Natural killer cell treated with Interleukin-12 subunit alpha and Interleukin-12 subunit beta and Interleukin-15 and Interleukin-18, amount 100 ng/mL, for 72 hours (primary cell): ENCODE data around the gene OR51S1. TPM values are rescaled to one million over a fixed set of nuclear protein-coding genes. Genes with fewer than 3 reads are reported as not detected.
"Not testable (repeated sequence)": the region's sequence is repeated elsewhere in the genome, so short reads cannot be mapped to it uniquely, and the experiment has no call there.

Source experiments
- ATAC-seq, 2 donors: fragments of 150-1000 bp; cut with Tn5 transposase in 1 of 2; sonication (Bioruptor Pico), chemical (Tn5 transposase) in 1 of 2; 2 replicates each; pipeline ENCODE4 v1.10.0; 2021
- DNase-seq: peaks from one replicate; pipeline ENCODE4 v3.0.0; 2022; ENCODE audit warnings: low spot score
- H3K27ac Mint-ChIP-seq, 2 donors: 1 replicate in 1 of 2; 2 replicates in 1 of 2; pipeline ENCODE4 v1.8.0; 2022; ENCODE audit warnings: mixed read lengths in 2 of 2, mild to moderate bottlenecking in 1 of 2, moderate library complexity in 1 of 2
- H3K27me3 Mint-ChIP-seq, 2 donors: 1 replicate in 1 of 2; 2 replicates in 1 of 2; pipeline ENCODE4 v1.8.0; 2022; ENCODE audit warnings: mixed read lengths in 2 of 2
- H3K36me3 Mint-ChIP-seq: one replicate; pipeline ENCODE4 v1.8.0; 2022; ENCODE audit warnings: mixed read lengths
- H3K4me1 Mint-ChIP-seq, 2 donors: 1 replicate in 1 of 2; 2 replicates in 1 of 2; pipeline ENCODE4 v1.8.0; 2022; ENCODE audit warnings: low read depth in 2 of 2, mixed read lengths in 2 of 2, mild to moderate bottlenecking in 1 of 2
- H3K4me3 Mint-ChIP-seq: one replicate; pipeline ENCODE4 v1.8.0; 2022; ENCODE audit warnings: mixed read lengths
- H3K9me3 Mint-ChIP-seq: 2 replicates; pipeline ENCODE4 v1.8.0; 2022; ENCODE audit warnings: mixed read lengths
- total RNA-seq, 2 donors: library from RNA; stranded (reverse); gene quantifications; one replicate each; pipeline ENCODE4 v1.2.3, GENCODE V29; 2022

OR51S1 gene
- total RNA-seq = not detected

- Mint-ChIP-seq H3K4me1 (no peaks in the 10 kb centered on the region), H3K27ac (no peak within 1 kb of the TSS), H3K27me3 (peaks cover 14 to 19% of the 10 kb centered on the region in 2 donors), H3K9me3 (peaks cover 4% of the 10 kb centered on the region), H3K4me3 (no peak within 1 kb of the TSS), H3K36me3 (no peaks in the 10 kb centered on the region)
- ATAC-seq (peak in 1 of 2 donors; percentile 43), DNase-seq (no peak)
Measured at GRCh38 chr11:4848908-4849532, at the start of gene OR51S1. OR51S1 (minus strand) TSS chr11:4849208; CDS start chr11:4849208, 0 bp downstream.

- Mint-ChIP-seq H3K27ac (no peak overlapping the region), H3K9me3 (peaks cover 4% of the 10 kb centered on the region), H3K27me3 (no peaks in the 10 kb centered on the region), H3K36me3 (no peaks in the 10 kb centered on the region), H3K4me1 (no peaks in the 10 kb centered on the region), H3K4me3 (no peak overlapping the region)
- no peak for DNase-seq
- no peak for ATAC-seq
Measured at GRCh38 chr11:4891996-4892640, 43.1 kb upstream of the OR51S1 start.

- Mint-ChIP-seq H3K27me3 (no peaks in the 10 kb centered on the region), H3K4me1 (no peaks in the 10 kb centered on the region), H3K9me3 (peaks cover 4% of the 10 kb centered on the region), H3K27ac (no peak overlapping the region), H3K36me3 (no peaks in the 10 kb centered on the region), H3K4me3 (no peak overlapping the region)
- DNase-seq (no peak), ATAC-seq (no peak)
Measured at GRCh38 chr11:4890279-4890678, 41.3 kb upstream of the OR51S1 start.

DNA sequence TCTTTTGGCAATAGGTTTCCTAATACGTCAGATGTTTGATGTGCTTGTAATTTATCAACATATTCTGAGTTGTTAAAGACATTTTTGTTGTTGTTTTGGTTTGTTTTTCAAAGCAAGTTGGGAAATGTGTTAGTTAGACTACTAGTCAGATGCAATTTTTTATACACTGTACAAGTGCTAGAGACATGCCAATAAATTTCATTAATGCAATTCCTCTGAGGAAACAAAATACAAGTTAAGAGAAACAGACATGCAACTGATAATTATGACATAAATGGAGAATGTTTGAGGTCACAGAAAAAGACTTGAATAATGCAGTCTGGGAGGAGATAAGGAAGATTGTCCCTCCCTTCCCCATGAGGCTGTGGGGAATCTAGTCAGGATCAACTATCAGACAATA is 38.6 kb upstream of the OR51S1 start:
- Mint-ChIP-seq H3K27ac (no peak overlapping the region), H3K4me1 (no peaks in the 10 kb centered on the region), H3K4me3 (no peak overlapping the region), H3K27me3 (no peaks in the 10 kb centered on the region), H3K36me3 (no peaks in the 10 kb centered on the region), H3K9me3 (peaks cover 4% of the 10 kb centered on the region)
- no peak for DNase-seq
- no peak for ATAC-seq

DNA sequence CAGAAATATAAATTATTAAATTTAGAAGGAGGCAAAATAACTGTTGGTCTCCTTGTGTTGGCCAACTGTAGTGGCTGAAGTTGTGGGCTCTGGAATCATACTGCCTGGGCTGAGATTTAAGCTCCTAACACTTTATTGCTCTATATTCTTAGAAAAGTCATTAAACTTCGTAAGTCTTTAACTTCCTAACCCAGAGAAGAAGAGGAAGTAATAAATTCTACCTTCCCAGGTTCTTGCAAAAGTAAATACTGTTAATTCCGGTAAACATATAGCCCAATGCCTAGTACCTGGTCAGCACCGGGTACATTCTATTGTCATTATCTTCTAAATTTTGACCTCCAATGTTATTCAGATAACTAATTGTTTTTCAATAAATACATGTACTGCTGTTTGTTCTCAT is 37.2 kb upstream of the OR51S1 start:
- ATAC-seq = no peak
- Mint-ChIP-seq H3K27me3 (peaks cover 0 to 3% of the 10 kb centered on the region in 2 donors), H3K4me3 (no peak overlapping the region), H3K4me1 (no peaks in the 10 kb centered on the region), H3K36me3 (no peaks in the 10 kb centered on the region), H3K27ac (no peak overlapping the region), H3K9me3 (peaks cover 4% of the 10 kb centered on the region)
- DNase-seq = no peak

GRCh38 chr11:4884361-4884760 is 35.4 kb upstream of the OR51S1 start:
- Mint-ChIP-seq H3K4me1 (no peaks in the 10 kb centered on the region), H3K27me3 (peaks cover 0 to 6% of the 10 kb centered on the region in 2 donors), H3K27ac (no peak overlapping the region), H3K36me3 (no peaks in the 10 kb centered on the region), H3K9me3 (no peaks in the 10 kb centered on the region), H3K4me3 (no peak overlapping the region)
- no peak for ATAC-seq
- DNase-seq = no peak

DNA sequence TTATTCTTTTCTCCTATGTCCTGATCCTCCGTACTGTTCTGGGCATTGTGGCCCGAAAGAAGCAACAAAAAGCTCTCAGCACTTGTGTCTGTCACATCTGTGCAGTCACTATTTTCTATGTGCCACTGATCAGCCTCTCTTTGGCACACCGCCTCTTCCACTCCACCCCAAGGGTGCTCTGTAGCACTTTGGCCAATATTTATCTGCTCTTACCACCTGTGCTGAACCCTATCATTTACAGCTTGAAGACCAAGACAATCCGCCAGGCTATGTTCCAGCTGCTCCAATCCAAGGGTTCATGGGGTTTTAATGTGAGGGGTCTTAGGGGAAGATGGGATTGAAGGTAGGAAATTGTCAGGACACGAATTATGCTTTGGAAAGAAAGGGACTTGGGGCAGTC is 33.5 kb upstream of the OR51S1 start:
- Mint-ChIP-seq H3K4me1 (no peaks in the 10 kb centered on the region), H3K4me3 (no peak overlapping the region), H3K9me3 (no peaks in the 10 kb centered on the region), H3K27me3 (peaks cover 0 to 6% of the 10 kb centered on the region in 2 donors), H3K27ac (no peak overlapping the region), H3K36me3 (no peaks in the 10 kb centered on the region)
- ATAC-seq = no peak
- no peak for DNase-seq

GRCh38 chr11:4881860-4882500 is 33.0 kb upstream of the OR51S1 start, which contains the start of gene OR51T1:
OR51T1 (plus strand) TSS chr11:4881900; CDS start chr11:4881900, 0 bp downstream.
- Mint-ChIP-seq H3K36me3 (no peaks in the 10 kb centered on the region), H3K27ac (no peak within 1 kb of the TSS), H3K9me3 (peaks cover 3% of the 10 kb centered on the region), H3K27me3 (peaks cover 0 to 6% of the 10 kb centered on the region in 2 donors), H3K4me1 (no peaks in the 10 kb centered on the region), H3K4me3 (no peak within 1 kb of the TSS)
- no peak for DNase-seq
- ATAC-seq = no peak

DNA sequence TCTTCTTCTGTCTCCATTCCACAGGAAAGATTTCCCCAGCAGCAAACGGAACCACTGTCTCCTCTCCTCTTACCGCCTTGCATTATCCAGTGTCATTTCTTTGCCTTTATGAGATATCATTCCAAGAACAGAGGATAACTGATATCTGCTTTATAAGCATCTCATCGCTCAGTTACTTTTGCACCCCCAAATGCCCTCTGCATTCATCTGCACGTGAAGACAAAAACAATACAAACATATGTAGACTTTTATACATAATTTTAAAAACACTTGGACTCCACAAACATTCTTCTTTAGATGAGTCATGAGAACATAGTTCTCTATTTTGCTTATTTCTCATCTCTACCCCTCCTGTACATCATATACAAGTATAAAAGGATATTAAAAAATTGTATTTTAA is 32.2 kb upstream of the OR51S1 start:
- Mint-ChIP-seq H3K4me3 (no peak overlapping the region), H3K9me3 (peaks cover 8% of the 10 kb centered on the region), H3K4me1 (no peaks in the 10 kb centered on the region), H3K36me3 (no peaks in the 10 kb centered on the region), H3K27me3 (peaks cover 0 to 6% of the 10 kb centered on the region in 2 donors), H3K27ac (no peak overlapping the region)
- DNase-seq = no peak
- ATAC-seq = no peak

DNA sequence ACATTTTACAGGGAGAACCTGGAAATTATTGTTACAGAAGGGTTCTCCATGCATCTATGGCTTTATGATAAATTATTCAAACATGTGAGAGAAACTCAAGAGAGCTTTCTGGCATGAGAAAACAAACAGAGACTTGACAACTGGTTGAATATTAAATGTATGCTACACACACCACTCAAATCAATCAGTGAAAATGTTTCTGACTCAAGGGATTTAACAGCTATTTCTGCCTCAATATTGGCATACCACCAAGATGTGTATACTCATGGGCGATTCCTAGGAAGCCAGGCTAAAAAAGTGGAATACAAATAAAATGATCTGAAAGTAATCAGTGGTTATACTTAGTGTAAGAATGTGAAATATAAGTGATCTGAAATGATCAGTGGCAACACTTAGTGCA is 16.8 kb upstream of the OR51S1 start:
- ATAC-seq (no peak), DNase-seq (no peak)
- no peak overlapping the region for H3K27ac Mint-ChIP-seq
- peaks cover 3% of the 10 kb centered on the region for H3K9me3 Mint-ChIP-seq
- H3K4me3 Mint-ChIP-seq = no peak overlapping the region
- no peaks in the 10 kb centered on the region for H3K4me1 Mint-ChIP-seq
- no peaks in the 10 kb centered on the region for H3K36me3 Mint-ChIP-seq
- H3K27me3 Mint-ChIP-seq = no peaks in the 10 kb centered on the region

GRCh38 chr11:4863876-4864275 is 14.9 kb upstream of the OR51S1 start:
- ATAC-seq = no peak
- peaks cover 0 to 8% of the 10 kb centered on the region in 2 donors for H3K27me3 Mint-ChIP-seq
- no peak for DNase-seq

DNA sequence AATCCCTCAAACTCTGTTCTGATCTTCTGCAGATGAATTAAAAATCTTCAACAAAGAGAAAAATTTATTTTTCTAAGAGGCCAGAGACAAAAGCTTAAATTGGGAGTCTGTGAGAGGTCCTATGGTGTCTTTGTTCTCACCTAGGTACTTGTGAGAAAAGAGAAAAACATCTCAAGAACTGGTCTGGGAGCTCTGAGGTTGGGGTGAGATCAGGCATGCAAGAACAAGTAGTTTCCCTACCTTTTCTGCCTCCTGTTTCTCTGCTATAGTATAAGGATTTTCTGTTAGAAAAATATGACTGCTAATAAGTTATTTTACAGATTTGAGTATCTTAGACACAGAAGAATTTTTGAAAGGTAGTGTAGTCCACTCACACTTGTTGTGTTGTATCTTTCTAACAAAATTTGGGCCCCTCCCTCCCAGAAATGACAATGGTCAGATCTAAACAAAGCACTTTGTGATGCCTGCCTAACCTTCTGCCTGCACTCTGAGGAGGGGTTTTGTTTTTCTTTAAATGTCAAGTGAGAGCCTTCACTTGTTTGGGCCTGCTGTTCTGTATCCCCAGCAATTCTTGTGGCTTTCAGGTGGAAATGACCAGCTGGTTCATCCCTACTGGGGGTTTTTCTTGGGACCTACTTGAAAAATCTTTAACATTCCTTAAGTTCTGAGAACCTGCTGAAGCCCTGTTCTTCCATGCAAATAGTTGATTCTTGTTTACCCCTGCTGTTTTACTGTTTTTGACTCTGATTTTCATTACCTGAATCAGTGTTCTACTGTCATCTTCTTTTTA is 13.6 kb upstream of the OR51S1 start:
- H3K4me3 Mint-ChIP-seq = no peak overlapping the region
- H3K27me3 Mint-ChIP-seq = peaks cover 0 to 8% of the 10 kb centered on the region in 2 donors
- no peaks in the 10 kb centered on the region for H3K4me1 Mint-ChIP-seq
- no peak overlapping the region for H3K27ac Mint-ChIP-seq
- no peaks in the 10 kb centered on the region for H3K36me3 Mint-ChIP-seq
- no peak for DNase-seq
- peaks cover 3% of the 10 kb centered on the region for H3K9me3 Mint-ChIP-seq
- ATAC-seq = no peak

More at GRCh38 chr11:4863876-4864275, 14.9 kb upstream of the OR51S1 start:
- H3K36me3 Mint-ChIP-seq = no peaks in the 10 kb centered on the region
- no peaks in the 10 kb centered on the region for H3K4me1 Mint-ChIP-seq
- no peak overlapping the region for H3K4me3 Mint-ChIP-seq
- no peak overlapping the region for H3K27ac Mint-ChIP-seq
- H3K9me3 Mint-ChIP-seq = peaks cover 3% of the 10 kb centered on the region

- DNase-seq, H3K9me3 Mint-ChIP-seq, H3K4me3 Mint-ChIP-seq, H3K36me3 Mint-ChIP-seq, H3K27ac Mint-ChIP-seq, H3K4me1 Mint-ChIP-seq, ATAC-seq, H3K27me3 Mint-ChIP-seq: not testable (repeated sequence)
Measured at GRCh38 chr11:4854286-4854685, 5.3 kb upstream of the OR51S1 start.

DNA sequence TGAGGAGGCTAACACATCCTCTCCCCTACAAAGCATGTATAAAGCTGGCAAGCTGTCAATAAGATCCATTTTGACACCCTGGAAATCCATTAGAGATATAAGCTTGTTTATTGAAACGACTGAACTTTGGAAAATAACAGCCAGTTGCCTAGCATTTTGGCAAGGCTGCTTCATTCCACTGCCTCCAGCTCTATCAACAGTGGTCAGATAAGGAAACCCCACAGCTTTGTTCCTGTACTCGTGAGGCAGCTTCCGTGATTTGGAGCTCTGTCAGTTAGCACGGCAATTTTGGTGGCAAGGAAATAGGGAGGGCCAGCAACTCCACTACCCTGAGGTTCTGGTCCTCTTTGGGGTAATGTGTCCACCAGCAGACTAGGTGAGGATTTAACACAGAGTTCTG is 2.0 kb upstream of the OR51S1 start:
- ATAC-seq = no peak
- H3K4me3 Mint-ChIP-seq = no peak overlapping the region

More for the DNA sequence above, 2.0 kb upstream of the OR51S1 start:
- peaks cover 13 to 15% of the 10 kb centered on the region in 2 donors for H3K27me3 Mint-ChIP-seq
- no peaks in the 10 kb centered on the region for H3K4me1 Mint-ChIP-seq
- H3K27ac Mint-ChIP-seq = no peak overlapping the region
- peaks cover 3% of the 10 kb centered on the region for H3K9me3 Mint-ChIP-seq
- H3K36me3 Mint-ChIP-seq = no peaks in the 10 kb centered on the region
- DNase-seq = no peak
